HG02678 (cell line): ENCODE data around the gene PKD2.

ENCODE experiments used
- ATAC-seq: cut with Tn5 transposase; IDR thresholded peaks from one replicate; pipeline ENCODE4 v1.9.1; 2021; ENCODE audit warnings: mild to moderate bottlenecking, moderate library complexity; ENCODE audit not compliant: unreplicated experiment

The PKD2 gene

DNA sequence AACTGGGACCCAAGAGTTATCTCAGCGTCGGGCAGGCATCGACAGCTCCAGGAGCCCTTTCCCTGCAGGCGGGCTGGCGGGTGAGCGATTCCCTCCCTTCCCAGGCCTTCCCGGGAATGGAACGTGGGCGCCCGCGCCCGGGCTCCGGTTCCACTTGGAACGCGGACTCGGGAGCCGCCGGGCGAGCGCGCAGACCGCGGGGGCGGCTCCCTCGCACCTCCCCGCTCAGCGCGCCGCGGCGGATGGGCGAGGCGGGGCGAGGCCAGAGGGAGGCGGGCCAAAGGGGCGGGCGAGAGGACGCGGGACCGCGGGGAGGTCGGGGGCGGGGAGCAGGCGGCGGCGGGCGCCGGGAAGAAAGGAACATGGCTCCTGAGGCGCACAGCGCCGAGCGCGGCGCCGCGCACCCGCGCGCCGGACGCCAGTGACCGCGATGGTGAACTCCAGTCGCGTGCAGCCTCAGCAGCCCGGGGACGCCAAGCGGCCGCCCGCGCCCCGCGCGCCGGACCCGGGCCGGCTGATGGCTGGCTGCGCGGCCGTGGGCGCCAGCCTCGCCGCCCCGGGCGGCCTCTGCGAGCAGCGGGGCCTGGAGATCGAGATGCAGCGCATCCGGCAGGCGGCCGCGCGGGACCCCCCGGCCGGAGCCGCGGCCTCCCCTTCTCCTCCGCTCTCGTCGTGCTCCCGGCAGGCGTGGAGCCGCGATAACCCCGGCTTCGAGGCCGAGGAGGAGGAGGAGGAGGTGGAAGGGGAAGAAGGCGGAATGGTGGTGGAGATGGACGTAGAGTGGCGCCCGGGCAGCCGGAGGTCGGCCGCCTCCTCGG lies at the start of gene PKD2:
PKD2 (plus strand) TSS at position 332 of the 818 bp plus-strand sequence; CDS start at position 431, 99 bp downstream.
- ATAC-seq: peak; percentile 88

- no peak for ATAC-seq
Observed at GRCh38 chr4:87961993-87962392, 45.4 kb upstream of the PKD2 start.

GRCh38 chr4:87962398-87963146 lies 44.9 kb upstream of the PKD2 start:
- ATAC-seq: no peak

DNA sequence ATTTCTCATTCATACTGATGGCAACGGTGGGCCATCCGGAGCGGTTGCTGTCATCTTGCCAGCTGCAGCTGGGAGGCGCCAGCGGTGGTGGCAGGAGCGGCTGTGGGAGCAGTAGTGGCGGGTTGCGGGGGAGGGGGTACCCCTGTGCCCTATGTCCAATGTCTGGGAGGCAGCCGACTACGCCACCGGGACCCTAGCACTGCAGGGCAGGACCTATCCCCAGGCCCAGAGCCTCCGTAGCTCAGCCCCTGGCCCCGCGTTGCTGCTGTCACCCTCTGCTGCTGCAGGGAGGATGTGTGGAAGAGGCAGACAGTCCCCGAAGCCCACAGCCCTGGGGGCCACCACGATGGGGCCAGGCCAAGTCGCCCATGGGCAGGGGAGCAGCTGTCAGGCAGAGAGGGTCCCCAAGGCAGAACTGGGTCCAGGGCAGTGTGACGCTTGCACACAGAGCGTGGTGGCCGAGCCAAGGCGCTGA lies 41.9 kb upstream of the PKD2 start:
- no peak for ATAC-seq

GRCh38 chr4:87966095-87966496 lies 41.3 kb upstream of the PKD2 start:
- no peak for ATAC-seq

DNA sequence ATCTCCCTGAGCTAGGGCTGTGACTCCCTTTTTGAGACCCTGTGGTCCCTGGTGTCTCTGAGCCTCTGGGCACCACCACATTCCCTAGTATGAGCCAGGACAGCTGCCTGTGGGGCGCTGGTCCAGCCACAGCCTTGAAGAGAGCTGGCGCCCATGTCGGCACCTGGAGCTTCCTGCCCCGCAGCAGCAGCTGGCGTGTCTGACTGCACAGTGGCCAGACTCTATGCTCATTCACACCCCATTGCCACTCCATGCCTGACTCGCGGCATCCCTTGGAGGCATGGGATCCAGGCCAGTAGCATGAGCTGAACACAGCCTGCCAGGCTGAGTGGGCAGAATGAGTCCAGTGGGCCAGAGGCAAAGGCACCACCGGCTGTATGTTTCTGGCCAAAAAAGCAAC lies 40.2 kb upstream of the PKD2 start:
- no peak for ATAC-seq

DNA sequence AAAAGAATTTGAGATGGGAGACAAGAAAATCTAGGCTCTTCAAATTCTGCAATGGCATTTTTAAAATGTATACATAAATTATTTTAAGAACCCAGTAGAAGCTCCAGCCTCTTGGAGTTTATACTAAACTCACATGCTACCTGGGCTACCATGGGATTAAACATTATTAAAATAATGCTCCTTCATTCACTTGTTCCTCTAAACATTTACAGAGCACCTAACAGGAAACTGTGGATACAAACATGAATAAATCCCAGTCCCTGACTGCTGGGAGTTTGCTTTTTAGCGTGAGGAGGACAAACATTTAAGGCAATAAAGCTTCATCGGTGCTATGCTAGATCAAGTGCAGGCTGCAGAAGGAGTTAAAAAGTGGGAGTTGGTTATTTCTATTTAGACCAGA lies 37.3 kb upstream of the PKD2 start:
- ATAC-seq: no peak

DNA sequence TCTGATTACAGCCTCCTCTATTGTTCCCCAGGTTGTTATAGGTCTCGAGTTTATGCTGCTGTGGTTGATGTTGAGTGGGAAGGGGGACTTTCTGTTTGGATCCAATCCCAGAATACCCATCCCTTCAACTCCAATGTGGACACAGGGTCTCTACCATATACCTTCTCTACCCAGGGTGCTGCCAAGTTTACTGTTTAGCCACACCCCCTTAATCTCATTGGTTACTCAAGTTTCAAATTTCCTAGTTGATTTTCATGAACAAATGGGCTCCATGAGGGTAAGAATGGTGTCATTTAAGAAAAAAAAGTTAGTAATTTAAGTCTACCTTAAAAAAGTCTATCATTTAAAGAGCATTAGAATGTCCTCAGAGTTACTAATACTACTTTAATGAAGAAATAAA lies 35.6 kb upstream of the PKD2 start:
- ATAC-seq: no peak

GRCh38 chr4:87973283-87974169 lies 33.9 kb upstream of the PKD2 start:
- ATAC-seq: peak; percentile 74

DNA sequence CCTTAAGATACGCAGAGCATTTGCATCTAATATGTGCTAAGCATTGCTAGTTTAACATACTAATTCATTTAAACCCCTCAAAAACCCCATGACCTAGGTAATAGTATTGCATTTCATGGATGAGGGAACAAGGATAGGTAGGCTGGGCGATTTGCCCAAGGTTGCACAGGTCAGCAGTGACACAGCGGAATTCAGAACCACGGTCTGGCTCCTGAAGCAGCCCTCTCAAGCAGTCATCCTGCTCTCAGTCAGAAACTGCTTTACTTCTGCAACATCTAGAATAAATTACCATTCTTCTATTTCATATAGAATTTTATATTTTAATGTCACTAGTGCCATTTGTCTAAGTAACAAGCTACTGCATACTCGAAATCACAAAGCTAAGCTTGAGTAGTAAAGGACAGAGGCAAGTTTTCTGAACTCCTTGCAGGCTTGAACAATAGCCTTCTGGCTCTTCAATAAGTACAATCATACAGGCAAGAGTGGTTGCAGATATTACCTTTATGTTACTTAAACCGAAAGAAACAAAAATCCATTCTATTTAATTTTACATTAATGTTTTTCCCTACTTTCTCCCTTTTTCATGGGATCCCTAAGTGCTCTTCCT lies 32.5 kb upstream of the PKD2 start:
- peak; percentile 20 for ATAC-seq

DNA sequence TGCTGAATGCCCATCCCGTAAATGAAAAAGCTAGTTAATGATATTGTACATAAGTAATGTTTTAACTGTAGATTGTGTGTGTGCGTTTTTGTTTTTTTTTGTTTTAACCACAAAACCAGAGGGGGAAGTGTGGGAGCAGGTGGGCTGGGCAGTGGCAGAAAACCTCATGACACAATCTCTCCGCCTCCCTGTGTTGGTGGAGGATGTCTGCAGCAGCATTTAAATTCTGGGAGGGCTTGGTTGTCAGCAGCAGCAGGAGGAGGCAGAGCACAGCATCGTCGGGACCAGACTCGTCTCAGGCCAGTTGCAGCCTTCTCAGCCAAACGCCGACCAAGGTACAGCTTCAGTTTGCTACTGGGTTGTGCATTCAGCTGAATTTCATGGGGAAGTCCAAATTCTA lies 32.0 kb upstream of the PKD2 start, which contains the start of gene SPP1:
SPP1 (plus strand) TSS at position 249 of the 400 bp plus-strand sequence. CDS start 1,182 bp downstream, outside the sequence.
- peak; percentile 71 for ATAC-seq

DNA sequence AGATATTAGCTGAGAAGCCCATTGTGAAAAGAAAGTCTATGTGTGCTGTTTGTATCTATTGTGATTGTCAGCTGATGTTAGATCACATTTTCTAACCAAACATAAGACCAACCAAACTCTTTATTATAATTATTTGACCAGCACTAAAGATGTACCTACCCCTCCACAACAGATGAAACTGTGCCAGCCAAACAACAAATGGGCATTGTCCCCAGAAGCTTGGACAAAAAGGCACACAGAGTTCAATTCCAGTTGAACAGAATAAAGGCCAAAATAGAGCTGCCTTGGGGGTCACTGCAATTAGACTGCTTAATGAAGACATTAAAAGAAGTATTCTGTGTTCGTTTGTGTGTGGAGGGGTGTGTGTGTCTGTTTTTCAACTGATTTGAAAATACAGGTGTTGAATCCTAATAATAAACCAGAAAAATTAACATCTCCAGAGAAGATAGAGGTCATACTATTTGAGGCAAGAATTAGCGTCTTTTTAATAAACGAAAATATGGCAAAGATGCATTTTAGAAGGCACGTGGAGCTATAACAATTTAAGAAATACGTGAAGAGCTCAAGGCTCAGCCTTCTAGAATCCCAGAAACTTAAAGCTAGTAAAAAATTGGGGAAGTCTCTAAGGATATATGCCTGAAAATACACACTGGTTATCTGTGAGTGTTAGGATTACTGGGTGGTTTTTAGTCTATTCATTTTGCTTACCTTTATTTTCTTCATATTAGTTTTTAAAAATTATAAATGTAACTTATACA lies 29.7 kb upstream of the PKD2 start:
- no peak for ATAC-seq

- no peak for ATAC-seq
Observed at GRCh38 chr4:87978681-87979080, 28.8 kb upstream of the PKD2 start.

DNA sequence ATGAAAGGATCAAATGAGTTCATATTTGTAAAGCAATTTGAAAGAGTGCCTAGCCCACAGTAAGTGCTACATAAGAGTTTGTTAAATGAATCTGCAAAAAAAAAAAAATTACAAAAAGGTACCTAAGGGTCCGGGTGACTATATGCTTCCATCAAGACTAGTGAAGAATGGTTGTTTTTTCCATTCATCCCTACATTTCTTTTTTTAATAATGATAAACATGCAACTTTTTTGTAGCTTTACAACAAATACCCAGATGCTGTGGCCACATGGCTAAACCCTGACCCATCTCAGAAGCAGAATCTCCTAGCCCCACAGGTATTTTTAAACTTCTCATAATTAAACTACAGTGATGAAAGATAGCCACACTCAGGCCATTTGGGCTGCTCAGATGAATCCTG lies 27.6 kb upstream of the PKD2 start:
- ATAC-seq: no peak

DNA sequence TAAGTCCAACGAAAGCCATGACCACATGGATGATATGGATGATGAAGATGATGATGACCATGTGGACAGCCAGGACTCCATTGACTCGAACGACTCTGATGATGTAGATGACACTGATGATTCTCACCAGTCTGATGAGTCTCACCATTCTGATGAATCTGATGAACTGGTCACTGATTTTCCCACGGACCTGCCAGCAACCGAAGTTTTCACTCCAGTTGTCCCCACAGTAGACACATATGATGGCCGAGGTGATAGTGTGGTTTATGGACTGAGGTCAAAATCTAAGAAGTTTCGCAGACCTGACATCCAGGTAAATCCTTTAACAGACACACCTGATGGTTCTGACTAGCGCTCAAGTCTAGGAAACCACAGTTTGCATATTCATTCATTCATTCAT lies 25.9 kb upstream of the PKD2 start:
- no peak for ATAC-seq

DNA sequence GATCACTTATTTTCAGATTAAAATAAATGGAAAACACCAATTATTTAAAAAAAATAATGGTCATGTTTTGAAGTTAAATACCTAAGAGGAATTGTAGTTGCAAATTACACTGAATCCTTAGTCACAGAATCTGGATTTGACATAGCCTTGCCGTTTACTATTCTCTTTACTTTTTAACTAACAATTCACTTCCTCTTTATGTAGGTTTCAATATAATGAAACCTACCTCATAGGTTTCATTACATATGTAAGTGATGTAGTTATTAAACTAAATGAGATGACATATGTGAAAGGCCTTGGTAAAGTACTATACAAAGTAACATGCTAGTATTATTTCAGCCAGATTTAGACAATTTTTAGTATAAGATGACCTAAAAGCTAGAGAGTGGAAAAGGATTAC lies 25.4 kb upstream of the PKD2 start:
- no peak for ATAC-seq

- ATAC-seq: no peak
Observed at GRCh38 chr4:87982446-87983010, 24.9 kb upstream of the PKD2 start.

DNA sequence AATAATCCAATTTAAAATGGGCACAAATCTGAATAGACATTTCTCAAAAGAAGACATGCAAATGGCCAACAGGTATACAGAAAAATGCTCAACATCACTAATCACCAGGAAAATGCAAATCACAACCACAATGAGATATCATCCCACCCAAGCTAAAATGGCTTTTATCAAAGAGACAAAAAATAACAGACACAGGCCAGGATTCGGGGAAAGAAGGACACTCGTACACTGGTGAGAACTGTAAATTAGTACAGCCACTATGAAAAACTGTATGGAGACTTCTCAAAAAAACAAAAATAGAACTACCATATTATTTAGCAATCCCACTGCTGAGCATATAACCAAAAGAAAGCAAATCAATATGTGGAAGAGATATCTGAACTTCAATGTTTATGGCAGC lies 23.4 kb upstream of the PKD2 start:
- ATAC-seq: no peak

GRCh38 chr4:87985097-87985886 lies 22.1 kb upstream of the PKD2 start:
- ATAC-seq: peak; percentile 88
